ENCODE measurements around the gene SLC48A1.

GRCh38 chr12:47752121-47752520 is 20.9 kb upstream of the SLC48A1 start:
- no peak for TF ChIP-seq CTCF (IDR thresholded peaks at IDR 0.05)
- no peak for TF ChIP-seq POLR2A (IDR thresholded peaks at IDR 0.05)

Data from heart left ventricle (tissue), 13 donors.